Measurements from ENCODE around the gene FBXW9. TPM values are rescaled to one million over a fixed set of nuclear protein-coding genes. Genes with fewer than 3 reads are reported as not detected.

Gene FBXW9
- total RNA-seq, 1 experiment from 2014 or later = 14.0 TPM

GRCh38 chr19:12703046-12703445 lies 6.6 kb upstream of the FBXW9 start:
- Histone ChIP-seq H3K4me2 (ENCODE audit: low read length) (no peak overlapping the region), H3K4me1 (ENCODE audit: control insufficient read depth in 1 of 2, insufficient read depth in 2 of 2, low read length in 2 of 2) (no peaks in the 10 kb centered on the region), H3K27me3 (ENCODE audit: insufficient read depth, low read length) (no peaks in the 10 kb centered on the region), H3K9ac (ENCODE audit: low read length) (no peak overlapping the region), H3K9me3 (ENCODE audit: control insufficient read depth in 1 of 2, insufficient read depth in 1 of 2, low read depth in 1 of 2, low read length in 2 of 2) (no peaks in the 10 kb centered on the region), H4K20me1 (ENCODE audit: insufficient read depth) (no peaks in the 10 kb centered on the region), H2AFZ (ENCODE audit: low read depth, low read length, poor library complexity, severe bottlenecking) (no peak overlapping the region), H3K27ac (ENCODE audit: low read depth, low read length) (no peak overlapping the region), H3K36me3 (ENCODE audit: control insufficient read depth in 1 of 2, insufficient read depth in 2 of 2, low read length in 2 of 2) (peaks cover 55 to 66% of the 10 kb centered on the region in 2 experiments), H3K4me3 (replicated peaks in 1 of 2; ENCODE audit: low read depth in 1 of 2, low read length in 2 of 2) (no peak overlapping the region), H3K79me2 (ENCODE audit: insufficient read depth, low read length) (peaks cover 3% of the 10 kb centered on the region; the same call in 1 of the 2 replicates), H3K9me2 (ENCODE audit: insufficient read depth) (no peaks in the 10 kb centered on the region)
- DNase-seq (ENCODE audit: low read depth, low spot score) = peak; percentile 57
- peak; percentile 65 for TF ChIP-seq SP1 (IDR thresholded peaks at IDR 0.05; ENCODE audit: low read depth)
- TF ChIP-seq JUND (IDR thresholded peaks at IDR 0.05) = no peak
- intact Hi-C loops (cut with micrococcal nuclease) = no loop called here
- no TSS peak for BruUV-seq (replicated peaks)
- POLR2A ChIA-PET = no interaction called here
- CTCF ChIA-PET = no interaction called here
- RAD21 ChIA-PET (ENCODE audit: low non-redundant PET in 1 of 2, low total read pairs in 2 of 2, uncharacterized antibody in 2 of 2, unreplicated experiment in 2 of 2) = no interaction called here
- peak; percentile 79 for ATAC-seq

DNA sequence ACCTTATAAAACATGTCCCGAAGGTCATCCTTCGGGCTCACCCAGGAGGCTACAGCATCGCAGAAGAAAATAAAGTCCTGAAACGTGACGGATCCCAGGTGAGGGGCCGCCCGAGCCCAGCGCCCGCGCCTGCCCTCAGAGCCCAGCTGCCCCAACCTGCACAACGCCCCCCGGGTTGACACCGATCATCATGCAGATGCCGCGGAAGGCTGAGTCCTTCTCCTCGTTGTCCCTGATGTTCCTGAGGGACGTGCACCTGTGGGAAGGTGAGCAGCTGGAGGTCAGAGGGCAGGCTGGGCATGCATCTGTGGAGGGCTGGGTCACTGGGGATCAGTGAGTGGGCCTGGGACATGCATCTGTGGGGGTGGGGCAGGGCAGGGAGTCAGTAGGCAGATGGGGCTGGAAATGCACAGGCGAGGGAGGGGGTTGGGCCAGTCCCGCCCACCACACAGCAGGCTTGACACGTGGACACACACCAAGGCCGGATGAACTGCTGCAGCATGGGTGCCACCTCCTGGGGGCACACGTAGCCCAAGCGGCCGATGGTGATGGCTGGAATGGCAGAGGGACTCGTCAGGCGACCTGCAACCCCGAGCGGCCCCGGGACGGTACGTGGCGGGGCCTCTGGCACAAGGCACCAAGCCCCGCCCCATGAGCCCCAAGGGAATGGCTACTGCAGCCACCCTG lies 5.3 kb upstream of the FBXW9 start:
- H3K36me3 ChIP-seq (ENCODE audit: control insufficient read depth in 1 of 2, insufficient read depth in 2 of 2, low read length in 2 of 2) = peaks cover 51 to 63% of the 10 kb centered on the region in 2 experiments
- no peak overlapping the region for H2AFZ ChIP-seq (ENCODE audit: low read depth, low read length, poor library complexity, severe bottlenecking)
- H3K79me2 ChIP-seq (ENCODE audit: insufficient read depth, low read length) = peaks cover 3% of the 10 kb centered on the region; the same call in 1 of the 2 replicates
- ATAC-seq = no peak
- ChIA-PET RAD21 (ENCODE audit: low non-redundant PET in 1 of 2, low total read pairs in 2 of 2, uncharacterized antibody in 2 of 2, unreplicated experiment in 2 of 2) (no interaction called here), CTCF (no interaction called here), POLR2A (no interaction called here)
- H3K9me3 ChIP-seq (ENCODE audit: control insufficient read depth in 1 of 2, insufficient read depth in 1 of 2, low read depth in 1 of 2, low read length in 2 of 2) = no peaks in the 10 kb centered on the region
- BruUV-seq (replicated peaks) = no TSS peak
- no peaks in the 10 kb centered on the region for H3K27me3 ChIP-seq (ENCODE audit: insufficient read depth, low read length)
- H3K4me3 ChIP-seq (replicated peaks in 1 of 2; ENCODE audit: low read depth in 1 of 2, low read length in 2 of 2) = no peak overlapping the region
- TF ChIP-seq EZH2phosphoT487 (IDR thresholded peaks at IDR 0.05; ENCODE audit: borderline replicate concordance) (no peak), MAX (IDR thresholded peaks at IDR 0.05) (no peak), ZFX (IDR thresholded peaks at IDR 0.05) (no peak), ELF1 (IDR thresholded peaks at IDR 0.05; ENCODE audit: borderline replicate concordance, low read depth) (no peak), EZH2 (IDR thresholded peaks at IDR 0.05) (no peak), POLR2AphosphoS5 (IDR thresholded peaks at IDR 0.05; ENCODE audit: low read depth, low read length) (no peak), CBX3 (IDR thresholded peaks at IDR 0.05; ENCODE audit: low read depth) (no peak), CEBPB (IDR thresholded peaks at IDR 0.05; ENCODE audit: low read depth) (no peak), ZNF274 (IDR thresholded peaks at IDR 0.05; ENCODE audit: low read depth, low read length) (no peak), JUND (IDR thresholded peaks at IDR 0.05) (no peak), SP1 (IDR thresholded peaks at IDR 0.05; ENCODE audit: low read depth) (no peak), EGR1 (IDR thresholded peaks at IDR 0.05; ENCODE audit: low read depth) (no peak), FOSL1 (IDR thresholded peaks at IDR 0.05; ENCODE audit: low read depth) (no peak), SRF (IDR thresholded peaks at IDR 0.05; ENCODE audit: low read depth) (no peak), TCF7L2 (IDR thresholded peaks at IDR 0.05; ENCODE audit: borderline replicate concordance, extremely low read depth, insufficient read depth, insufficient read length) (no peak)
- TF ChIP-seq, protein P1, sequence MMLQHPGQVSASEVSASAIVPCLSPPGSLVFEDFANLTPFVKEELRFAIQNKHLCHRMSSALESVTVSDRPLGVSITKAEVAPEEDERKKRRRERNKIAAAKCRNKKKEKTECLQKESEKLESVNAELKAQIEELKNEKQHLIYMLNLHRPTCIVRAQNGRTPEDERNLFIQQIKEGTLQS (IDR thresholded peaks at IDR 0.05) = no peak
- TF ChIP-seq, protein P2, sequence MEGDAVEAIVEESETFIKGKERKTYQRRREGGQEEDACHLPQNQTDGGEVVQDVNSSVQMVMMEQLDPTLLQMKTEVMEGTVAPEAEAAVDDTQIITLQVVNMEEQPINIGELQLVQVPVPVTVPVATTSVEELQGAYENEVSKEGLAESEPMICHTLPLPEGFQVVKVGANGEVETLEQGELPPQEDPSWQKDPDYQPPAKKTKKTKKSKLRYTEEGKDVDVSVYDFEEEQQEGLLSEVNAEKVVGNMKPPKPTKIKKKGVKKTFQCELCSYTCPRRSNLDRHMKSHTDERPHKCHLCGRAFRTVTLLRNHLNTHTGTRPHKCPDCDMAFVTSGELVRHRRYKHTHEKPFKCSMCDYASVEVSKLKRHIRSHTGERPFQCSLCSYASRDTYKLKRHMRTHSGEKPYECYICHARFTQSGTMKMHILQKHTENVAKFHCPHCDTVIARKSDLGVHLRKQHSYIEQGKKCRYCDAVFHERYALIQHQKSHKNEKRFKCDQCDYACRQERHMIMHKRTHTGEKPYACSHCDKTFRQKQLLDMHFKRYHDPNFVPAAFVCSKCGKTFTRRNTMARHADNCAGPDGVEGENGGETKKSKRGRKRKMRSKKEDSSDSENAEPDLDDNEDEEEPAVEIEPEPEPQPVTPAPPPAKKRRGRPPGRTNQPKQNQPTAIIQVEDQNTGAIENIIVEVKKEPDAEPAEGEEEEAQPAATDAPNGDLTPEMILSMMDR (IDR thresholded peaks at IDR 0.05 in 2 of 3, conservative IDR thresholded peaks at IDR 0.05 in 1 of 3; ENCODE audit: borderline replicate concordance in 1 of 3, insufficient read depth in 1 of 3, low read depth in 2 of 3, low read length in 2 of 3) = no peak
- no peak overlapping the region for H3K4me2 ChIP-seq (ENCODE audit: low read length)
- H3K4me1 ChIP-seq (ENCODE audit: control insufficient read depth in 1 of 2, insufficient read depth in 2 of 2, low read length in 2 of 2) = peaks cover 3 to 7% of the 10 kb centered on the region in 2 experiments; a peak in 2 of 4 replicates
- intact Hi-C loops (cut with micrococcal nuclease) = no loop called here
- no peaks in the 10 kb centered on the region for H4K20me1 ChIP-seq (ENCODE audit: insufficient read depth)
- no peak for DNase-seq (ENCODE audit: low read depth, low spot score)
- H3K9me2 ChIP-seq (ENCODE audit: insufficient read depth) = no peaks in the 10 kb centered on the region
- H3K9ac ChIP-seq (ENCODE audit: low read length) = no peak overlapping the region
- no peak overlapping the region for H3K27ac ChIP-seq (ENCODE audit: low read depth, low read length)
